AG09319 (cell line): Measurements from ENCODE around the gene ZFR2.

Experiments used
- DNase-seq: peaks from one replicate; pipeline ENCODE4 v3.0.0-alpha.2; 2010; ENCODE audit warnings: low read depth; ENCODE audit errors: extremely low read depth
- TF ChIP-seq, protein P1 (sequence below): IDR thresholded peaks from 2 replicates; pipeline ENCODE4 v1.5.1; 2011; ENCODE audit warnings: low read depth, mild to moderate bottlenecking, inconsistent platforms, low read length, moderate library complexity

ZFR2 gene

DNA sequence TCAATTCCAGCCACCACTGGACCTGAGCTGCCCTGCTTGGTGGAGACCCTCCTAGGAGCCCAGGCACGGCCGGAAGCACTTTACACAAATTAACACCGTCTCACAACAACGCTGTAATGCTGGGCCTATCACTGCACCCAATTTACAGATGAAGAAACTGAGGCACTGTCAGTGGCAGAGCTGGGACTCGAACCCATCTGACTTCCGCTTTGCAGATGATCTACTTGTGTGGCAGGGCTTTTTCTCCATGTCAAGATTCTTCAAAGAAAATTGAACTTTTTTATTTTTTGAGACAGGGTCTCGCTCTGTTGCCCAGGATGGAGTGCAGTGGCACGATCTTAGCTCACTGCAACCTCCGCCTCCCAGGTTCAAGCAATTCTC, 33.8 kb downstream of the ZFR2 start:
- no peak for DNase-seq
- TF ChIP-seq, protein P1, sequence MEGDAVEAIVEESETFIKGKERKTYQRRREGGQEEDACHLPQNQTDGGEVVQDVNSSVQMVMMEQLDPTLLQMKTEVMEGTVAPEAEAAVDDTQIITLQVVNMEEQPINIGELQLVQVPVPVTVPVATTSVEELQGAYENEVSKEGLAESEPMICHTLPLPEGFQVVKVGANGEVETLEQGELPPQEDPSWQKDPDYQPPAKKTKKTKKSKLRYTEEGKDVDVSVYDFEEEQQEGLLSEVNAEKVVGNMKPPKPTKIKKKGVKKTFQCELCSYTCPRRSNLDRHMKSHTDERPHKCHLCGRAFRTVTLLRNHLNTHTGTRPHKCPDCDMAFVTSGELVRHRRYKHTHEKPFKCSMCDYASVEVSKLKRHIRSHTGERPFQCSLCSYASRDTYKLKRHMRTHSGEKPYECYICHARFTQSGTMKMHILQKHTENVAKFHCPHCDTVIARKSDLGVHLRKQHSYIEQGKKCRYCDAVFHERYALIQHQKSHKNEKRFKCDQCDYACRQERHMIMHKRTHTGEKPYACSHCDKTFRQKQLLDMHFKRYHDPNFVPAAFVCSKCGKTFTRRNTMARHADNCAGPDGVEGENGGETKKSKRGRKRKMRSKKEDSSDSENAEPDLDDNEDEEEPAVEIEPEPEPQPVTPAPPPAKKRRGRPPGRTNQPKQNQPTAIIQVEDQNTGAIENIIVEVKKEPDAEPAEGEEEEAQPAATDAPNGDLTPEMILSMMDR, result no peak

DNA sequence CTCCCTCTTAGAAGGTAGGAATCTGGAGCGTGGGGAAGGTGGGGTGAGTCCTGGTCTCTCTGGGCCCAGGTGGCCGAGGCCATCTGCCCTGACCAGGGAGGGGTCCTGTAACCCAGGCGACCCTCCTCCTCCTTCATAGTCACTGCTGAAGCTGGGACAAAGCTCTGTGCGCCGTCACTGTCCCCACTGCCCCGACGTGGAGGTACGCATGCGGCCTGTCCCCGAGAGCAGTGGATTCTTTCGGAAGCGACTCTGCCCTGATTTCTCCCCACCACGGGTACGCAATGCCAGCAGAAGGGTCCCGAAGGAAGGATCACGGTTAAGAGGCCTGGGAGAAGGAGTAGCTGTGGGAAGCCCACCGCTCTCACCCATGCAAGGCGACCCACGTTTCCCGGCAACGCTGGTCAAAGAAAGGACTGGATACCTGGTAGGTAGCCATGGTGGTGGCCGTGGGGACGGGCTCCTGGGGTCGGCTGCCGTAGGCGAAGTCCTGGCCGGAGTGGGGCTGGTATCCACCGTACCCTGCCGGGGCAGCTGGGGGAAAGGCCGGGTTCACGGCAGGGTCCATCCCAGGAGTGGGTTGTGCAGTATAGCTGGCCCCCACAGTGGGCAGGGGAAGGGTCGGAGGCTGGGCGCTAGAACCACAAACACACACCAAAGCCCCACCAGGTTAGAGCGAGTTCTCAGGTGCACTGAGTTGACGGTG, 34.3 kb downstream of the ZFR2 start:
- TF ChIP-seq, protein P1, result no peak
- DNase-seq, result no peak

DNA sequence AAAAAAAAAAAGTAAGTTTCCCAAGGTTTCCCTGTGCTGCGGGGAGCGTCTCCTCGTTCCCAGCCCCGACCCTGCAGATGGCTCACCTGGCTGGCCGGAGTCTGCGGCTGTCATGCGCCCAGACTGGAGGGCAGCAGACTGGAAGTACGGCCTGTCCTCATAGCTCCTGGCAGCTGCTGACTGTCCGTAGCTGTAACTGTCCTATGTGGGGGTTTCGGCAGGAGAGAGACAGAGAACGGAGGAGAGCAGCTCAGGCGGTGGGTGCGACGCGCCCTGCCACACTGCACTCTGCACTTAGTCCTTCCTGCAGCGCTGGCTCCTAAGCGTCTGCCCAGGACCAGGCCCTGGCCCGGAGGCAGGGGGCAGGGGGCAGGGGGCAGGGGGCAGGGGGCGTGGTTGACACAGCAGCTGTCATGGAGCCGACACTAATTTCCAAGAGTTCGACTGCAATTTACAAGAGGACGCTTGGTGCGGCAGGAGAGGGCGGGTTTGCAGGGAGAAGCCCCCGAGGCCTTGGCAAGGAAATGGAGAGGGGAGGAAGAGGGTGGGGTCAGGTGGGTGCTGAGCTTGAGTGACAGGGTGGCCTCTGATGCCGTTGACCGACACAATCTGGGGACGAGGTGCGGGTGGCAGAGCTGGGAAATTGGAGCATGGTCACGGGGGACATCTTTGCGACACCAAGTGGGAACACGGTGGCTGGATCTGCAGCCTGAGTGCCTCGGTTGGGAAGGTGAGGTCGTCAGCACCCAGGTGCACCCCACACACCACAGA, 35.1 kb downstream of the ZFR2 start:
- DNase-seq, result no peak
- TF ChIP-seq, protein P1, result no peak

DNA sequence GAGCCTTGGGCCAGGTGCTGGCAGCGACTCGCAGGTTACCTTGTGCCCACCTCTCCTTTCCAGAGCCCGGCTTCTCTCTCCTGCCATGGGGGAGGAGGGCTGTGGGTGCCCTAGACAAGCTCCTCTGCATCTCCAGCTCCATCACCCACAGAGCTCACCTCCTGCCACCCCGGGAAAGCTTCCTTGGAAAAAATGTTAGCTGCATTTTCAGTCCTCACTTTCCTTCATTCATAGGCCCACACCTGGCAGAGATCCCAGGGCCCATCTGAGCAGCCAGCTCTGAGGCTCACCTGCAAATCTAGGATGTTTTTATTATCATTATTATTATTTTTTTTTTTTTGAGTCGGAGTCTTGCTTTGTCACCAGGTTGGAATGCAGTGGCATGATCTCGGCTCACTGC, 36.8 kb downstream of the ZFR2 start:
- DNase-seq, result no peak
- TF ChIP-seq, protein P1, result no peak

DNA sequence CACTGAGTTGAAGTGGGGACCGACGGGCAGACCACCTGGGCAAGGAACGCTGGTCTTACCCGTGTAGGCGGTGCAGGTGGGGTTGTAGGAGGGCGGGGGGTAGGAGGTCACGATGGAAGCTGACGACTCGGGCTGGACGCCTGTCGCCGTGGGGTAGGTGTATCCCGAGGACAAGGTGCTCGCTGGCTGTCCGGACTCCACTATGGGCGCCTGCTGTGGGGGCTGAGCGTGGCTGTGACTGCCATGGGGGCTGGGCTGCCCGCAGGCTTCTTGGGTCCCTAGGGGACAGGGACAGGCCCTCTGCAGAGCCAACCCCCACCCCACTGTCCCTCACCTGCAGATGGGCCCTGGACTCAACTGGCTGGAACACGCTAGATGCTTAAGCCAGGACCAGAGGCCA, 37.2 kb downstream of the ZFR2 start:
- TF ChIP-seq, protein P1, result no peak
- no peak for DNase-seq

DNA sequence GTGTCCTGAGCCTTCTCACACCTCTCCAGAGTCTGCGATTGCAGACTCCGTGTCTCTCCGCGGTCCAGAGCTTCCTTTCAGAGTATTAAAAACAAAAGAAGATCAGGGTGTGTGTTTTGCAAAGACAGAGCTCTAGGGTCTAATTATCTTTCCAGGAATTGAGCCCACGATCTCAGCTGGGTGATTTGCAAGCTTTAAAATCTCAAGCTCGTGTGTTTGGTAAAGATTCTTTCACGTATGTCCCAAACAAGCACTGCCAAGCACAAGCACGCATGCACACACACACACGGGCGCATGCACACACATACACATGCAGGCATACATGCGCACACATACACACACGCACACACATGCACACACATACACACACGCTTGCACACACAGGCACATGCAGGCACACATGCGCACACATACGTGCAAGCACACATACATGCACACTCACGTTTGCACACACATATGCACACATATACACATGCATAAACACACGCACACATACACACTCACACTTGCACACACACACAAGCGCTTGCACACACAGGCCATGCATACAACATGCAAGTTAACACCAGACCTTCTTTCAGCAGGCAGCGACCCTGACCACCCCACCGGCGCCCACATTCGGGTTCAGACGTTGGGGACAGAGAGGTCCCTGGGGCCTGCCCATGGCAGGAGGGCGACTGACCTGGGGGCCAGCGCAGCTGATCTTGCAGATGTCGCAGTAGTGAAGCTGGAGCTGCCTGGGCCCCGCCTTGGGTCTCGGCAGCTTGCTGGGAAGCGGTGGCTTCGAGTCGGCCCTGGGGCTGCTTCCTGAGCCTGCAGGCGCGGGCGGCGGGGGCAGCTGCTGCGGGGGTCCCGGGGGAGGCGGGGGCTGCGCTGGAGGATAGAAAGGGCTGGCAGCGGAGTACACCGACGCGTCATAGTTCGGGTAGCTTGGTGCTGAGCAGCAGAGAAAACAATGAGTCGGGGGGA, 37.9 kb downstream of the ZFR2 start:
- no peak for DNase-seq
- TF ChIP-seq, protein P1, result no peak
